ENCODE results near the gene ECM2. TPM values are rescaled to one million over a fixed set of nuclear protein-coding genes. Genes with fewer than 3 reads are reported as not detected.

ECM2 gene
- total RNA-seq, 3 donors from 2014 or later = not detected

- Mint-ChIP-seq H3K4me1 (ENCODE audit: low read depth) (no peaks in the 10 kb centered on the region), H3K36me3 (ENCODE audit: insufficient read depth) (peaks cover 4% of the 10 kb centered on the region), H3K4me3 (no peak overlapping the region), H3K27me3 (ENCODE audit: low read depth) (no peaks in the 10 kb centered on the region), H3K9me3 (no peaks in the 10 kb centered on the region)
- DNase-seq (no peak), ATAC-seq (no peak)
These were observed 19.3 kb downstream of the ECM2 start for GRCh38 chr9:92516521-92516920.

- Mint-ChIP-seq H3K4me1 (ENCODE audit: low read depth) (no peaks in the 10 kb centered on the region), H3K4me3 (no peak overlapping the region), H3K36me3 (ENCODE audit: insufficient read depth) (peaks cover 4% of the 10 kb centered on the region), H3K27me3 (ENCODE audit: low read depth) (no peaks in the 10 kb centered on the region), H3K9me3 (no peaks in the 10 kb centered on the region)
- ATAC-seq = no peak
- no peak for DNase-seq
These were observed 21.2 kb downstream of the ECM2 start for GRCh38 chr9:92514635-92515034.

GRCh38 chr9:92513349-92513748, 22.4 kb downstream of the ECM2 start:
- no peak overlapping the region for H3K4me3 Mint-ChIP-seq
- H3K4me1 Mint-ChIP-seq (ENCODE audit: low read depth) = no peaks in the 10 kb centered on the region
- no peak for ATAC-seq
- DNase-seq = no peak
- no peaks in the 10 kb centered on the region for H3K27me3 Mint-ChIP-seq (ENCODE audit: low read depth)
- H3K9me3 Mint-ChIP-seq = no peaks in the 10 kb centered on the region
- no peaks in the 10 kb centered on the region for H3K36me3 Mint-ChIP-seq (ENCODE audit: insufficient read depth)

- Mint-ChIP-seq H3K27me3 (ENCODE audit: low read depth) (no peaks in the 10 kb centered on the region), H3K4me1 (ENCODE audit: low read depth) (no peaks in the 10 kb centered on the region), H3K9me3 (no peaks in the 10 kb centered on the region), H3K36me3 (ENCODE audit: insufficient read depth) (no peaks in the 10 kb centered on the region), H3K4me3 (no peak overlapping the region)
- ATAC-seq = no peak
- DNase-seq = no peak
These were observed 23.2 kb downstream of the ECM2 start for GRCh38 chr9:92512622-92513021.

GRCh38 chr9:92510747-92511146, 25.0 kb downstream of the ECM2 start:
- Mint-ChIP-seq H3K9me3 (no peaks in the 10 kb centered on the region), H3K36me3 (ENCODE audit: insufficient read depth) (no peaks in the 10 kb centered on the region), H3K4me1 (ENCODE audit: low read depth) (no peaks in the 10 kb centered on the region), H3K27me3 (ENCODE audit: low read depth) (no peaks in the 10 kb centered on the region), H3K4me3 (no peak overlapping the region)
- DNase-seq (no peak), ATAC-seq (no peak)

- DNase-seq (no peak), ATAC-seq (no peak)
- Mint-ChIP-seq H3K27me3 (ENCODE audit: low read depth) (no peaks in the 10 kb centered on the region), H3K4me1 (ENCODE audit: low read depth) (no peaks in the 10 kb centered on the region), H3K9me3 (no peaks in the 10 kb centered on the region), H3K36me3 (ENCODE audit: insufficient read depth) (no peaks in the 10 kb centered on the region), H3K4me3 (no peak overlapping the region)
These were observed 26.7 kb downstream of the ECM2 start for GRCh38 chr9:92509050-92509449.

GRCh38 chr9:92508018-92508820, 27.6 kb downstream of the ECM2 start:
- H3K27me3 Mint-ChIP-seq (ENCODE audit: low read depth) = no peaks in the 10 kb centered on the region
- H3K4me1 Mint-ChIP-seq (ENCODE audit: low read depth) = no peaks in the 10 kb centered on the region
- H3K4me3 Mint-ChIP-seq = no peak overlapping the region
- no peak for ATAC-seq
- no peaks in the 10 kb centered on the region for H3K9me3 Mint-ChIP-seq
- DNase-seq = no peak
- H3K36me3 Mint-ChIP-seq (ENCODE audit: insufficient read depth) = no peaks in the 10 kb centered on the region

GRCh38 chr9:92507496-92507895, 28.3 kb downstream of the ECM2 start:
- H3K4me3 Mint-ChIP-seq = no peak overlapping the region
- ATAC-seq (no peak), DNase-seq (no peak)
- H3K36me3 Mint-ChIP-seq (ENCODE audit: insufficient read depth) = no peaks in the 10 kb centered on the region
- H3K4me1 Mint-ChIP-seq (ENCODE audit: low read depth) = no peaks in the 10 kb centered on the region
- H3K9me3 Mint-ChIP-seq = no peaks in the 10 kb centered on the region
- H3K27me3 Mint-ChIP-seq (ENCODE audit: low read depth) = no peaks in the 10 kb centered on the region

- no peaks in the 10 kb centered on the region for H3K4me1 Mint-ChIP-seq (ENCODE audit: low read depth)
- H3K27me3 Mint-ChIP-seq (ENCODE audit: low read depth) = no peaks in the 10 kb centered on the region
- H3K36me3 Mint-ChIP-seq (ENCODE audit: insufficient read depth) = no peaks in the 10 kb centered on the region
- no peaks in the 10 kb centered on the region for H3K9me3 Mint-ChIP-seq
- ATAC-seq (no peak), DNase-seq (no peak)
- H3K4me3 Mint-ChIP-seq = no peak overlapping the region
These were observed 28.8 kb downstream of the ECM2 start for GRCh38 chr9:92507005-92507404.

GRCh38 chr9:92506184-92506857, 29.5 kb downstream of the ECM2 start:
- H3K27me3 Mint-ChIP-seq (ENCODE audit: low read depth) = no peaks in the 10 kb centered on the region
- H3K4me1 Mint-ChIP-seq (ENCODE audit: low read depth) = no peaks in the 10 kb centered on the region
- H3K9me3 Mint-ChIP-seq = no peaks in the 10 kb centered on the region

GRCh38 chr9:92504881-92505280, 30.9 kb downstream of the ECM2 start:
- H3K4me1 Mint-ChIP-seq (ENCODE audit: low read depth) = no peaks in the 10 kb centered on the region
- H3K36me3 Mint-ChIP-seq (ENCODE audit: insufficient read depth) = no peaks in the 10 kb centered on the region
- ATAC-seq (no peak), DNase-seq (no peak)
- no peaks in the 10 kb centered on the region for H3K27me3 Mint-ChIP-seq (ENCODE audit: low read depth)
- H3K4me3 Mint-ChIP-seq = no peak overlapping the region
- H3K9me3 Mint-ChIP-seq = no peaks in the 10 kb centered on the region

More at GRCh38 chr9:92506184-92506857, 29.5 kb downstream of the ECM2 start:
- Mint-ChIP-seq H3K36me3 (ENCODE audit: insufficient read depth) (no peaks in the 10 kb centered on the region), H3K4me3 (no peak overlapping the region)
- DNase-seq (no peak), ATAC-seq (no peak)

- Mint-ChIP-seq H3K36me3 (ENCODE audit: insufficient read depth) (no peaks in the 10 kb centered on the region), H3K27me3 (ENCODE audit: low read depth) (no peaks in the 10 kb centered on the region), H3K9me3 (no peaks in the 10 kb centered on the region), H3K4me3 (no peak overlapping the region), H3K4me1 (ENCODE audit: low read depth) (no peaks in the 10 kb centered on the region)
- no peak for DNase-seq
- ATAC-seq = no peak
These were observed 32.6 kb downstream of the ECM2 start for GRCh38 chr9:92503156-92503555.

- H3K4me3 Mint-ChIP-seq = no peak overlapping the region
- H3K27me3 Mint-ChIP-seq (ENCODE audit: low read depth) = no peaks in the 10 kb centered on the region
- no peak for ATAC-seq
- no peaks in the 10 kb centered on the region for H3K4me1 Mint-ChIP-seq (ENCODE audit: low read depth)
- no peaks in the 10 kb centered on the region for H3K36me3 Mint-ChIP-seq (ENCODE audit: insufficient read depth)
- DNase-seq = no peak
- H3K9me3 Mint-ChIP-seq = no peaks in the 10 kb centered on the region
These were observed 34.0 kb downstream of the ECM2 start for GRCh38 chr9:92501671-92502393.

GRCh38 chr9:92500725-92501124, 35.1 kb downstream of the ECM2 start:
- no peaks in the 10 kb centered on the region for H3K4me1 Mint-ChIP-seq (ENCODE audit: low read depth)
- H3K4me3 Mint-ChIP-seq = no peak overlapping the region
- ATAC-seq (no peak), DNase-seq (no peak)
- H3K27me3 Mint-ChIP-seq (ENCODE audit: low read depth) = no peaks in the 10 kb centered on the region
- H3K9me3 Mint-ChIP-seq = no peaks in the 10 kb centered on the region
- H3K36me3 Mint-ChIP-seq (ENCODE audit: insufficient read depth) = no peaks in the 10 kb centered on the region

- Mint-ChIP-seq H3K4me3 (no peak overlapping the region), H3K9me3 (no peaks in the 10 kb centered on the region), H3K27me3 (ENCODE audit: low read depth) (no peaks in the 10 kb centered on the region), H3K4me1 (ENCODE audit: low read depth) (no peaks in the 10 kb centered on the region), H3K36me3 (ENCODE audit: insufficient read depth) (no peaks in the 10 kb centered on the region)
- no peak for DNase-seq
- ATAC-seq = no peak
These were observed 36.1 kb downstream of the ECM2 start for GRCh38 chr9:92499701-92500100.

Data from activated T-cell treated with anti-CD3 and anti-CD28 coated beads, Interleukin-2, amount 50 U/mL, for 4 hours (primary cell).